Neuronal stem cell (in vitro differentiated cells): ENCODE measurements around the gene SWSAP1.

ENCODE experiments used
- DNase-seq: peaks from one replicate; pipeline ENCODE4 v3.0.0-alpha.2; 2013; ENCODE audit warnings: low spot score
- H2AFZ ChIP-seq: one replicate; pipeline ENCODE4 v1.6.1; 2013; ENCODE audit warnings: mild to moderate bottlenecking, low read length, inconsistent platforms
- H2AK5ac ChIP-seq: 2 replicates; pipeline ENCODE4 v1.6.1; 2013; ENCODE audit warnings: low read depth, mild to moderate bottlenecking, inconsistent platforms, low read length, moderate library complexity, mixed read lengths
- H2BK120ac ChIP-seq: 2 replicates; pipeline ENCODE4 v1.6.1; 2013; ENCODE audit warnings: low read depth, mild to moderate bottlenecking, inconsistent platforms, low read length, moderate library complexity, mixed read lengths
- H2BK12ac ChIP-seq: one replicate; pipeline ENCODE4 v1.6.1; 2013; ENCODE audit warnings: low read length, inconsistent platforms
- H2BK15ac ChIP-seq: 2 replicates; pipeline ENCODE4 v1.6.1; 2013; ENCODE audit warnings: mild to moderate bottlenecking, low read length, inconsistent platforms, mixed read lengths
- H2BK5ac ChIP-seq: one replicate; pipeline ENCODE4 v1.6.1; 2013; ENCODE audit warnings: inconsistent platforms, mild to moderate bottlenecking, low read length, moderate library complexity
- H3K14ac ChIP-seq: one replicate; pipeline ENCODE4 v1.6.1; 2013; ENCODE audit warnings: low read length, inconsistent platforms
- H3K18ac ChIP-seq: 2 replicates; pipeline ENCODE4 v1.6.1; 2013; ENCODE audit warnings: low read length, inconsistent platforms
- H3K23ac ChIP-seq: 2 replicates; pipeline ENCODE4 v1.6.1; 2013; ENCODE audit warnings: low read depth, mild to moderate bottlenecking, mixed read lengths, low read length, inconsistent platforms; ENCODE audit not compliant: poor library complexity
- H3K27ac ChIP-seq: replicated peaks from 3 replicates; pipeline ENCODE4 v1.5.1; 2013; ENCODE audit warnings: low read length, inconsistent platforms
- H3K27me3 ChIP-seq, 3 experiments: 2 replicates each; pipeline ENCODE4 v1.6.1; 2013; ENCODE audit warnings: low read length in 3 of 3, mild to moderate bottlenecking in 2 of 3, inconsistent platforms in 1 of 3, low read depth in 1 of 3, mixed read lengths in 1 of 3, moderate library complexity in 1 of 3; ENCODE audit not compliant: control insufficient read depth in 3 of 3, insufficient read depth in 3 of 3
- H3K36me3 ChIP-seq, 2 donors: replicated peaks in 1 of 2; 2 replicates each; pipeline ENCODE4 v1.6.1; 2013; ENCODE audit warnings: low read length in 2 of 2; ENCODE audit not compliant: control insufficient read depth in 2 of 2, insufficient read depth in 2 of 2
- H3K4ac ChIP-seq: 2 replicates; pipeline ENCODE4 v1.6.1; 2013; ENCODE audit warnings: inconsistent platforms, mild to moderate bottlenecking, low read length, moderate library complexity
- H3K4me1 ChIP-seq, 2 donors: 1 replicate in 1 of 2; 2 replicates in 1 of 2; pipeline ENCODE4 v1.6.1; 2013; ENCODE audit warnings: low read length in 2 of 2, low read depth in 1 of 2; ENCODE audit not compliant: control insufficient read depth in 2 of 2, insufficient read depth in 1 of 2
- H3K4me2 ChIP-seq: one replicate; pipeline ENCODE4 v1.6.1; 2013; ENCODE audit warnings: mild to moderate bottlenecking, low read length, inconsistent platforms; ENCODE audit not compliant: insufficient read depth, poor library complexity, severe bottlenecking
- H3K4me3 ChIP-seq, 2 donors: 2 replicates each; pipeline ENCODE4 v1.5.1; 2013; ENCODE audit warnings: low read length in 2 of 2, mild to moderate bottlenecking in 2 of 2, inconsistent platforms in 1 of 2, moderate library complexity in 1 of 2
- H3K79me1 ChIP-seq: one replicate; pipeline ENCODE4 v1.6.1; 2013; ENCODE audit warnings: low read depth, mild to moderate bottlenecking, inconsistent platforms, low read length, moderate library complexity
- H3K9ac ChIP-seq: one replicate; pipeline ENCODE4 v1.6.1; 2013; ENCODE audit warnings: mild to moderate bottlenecking, low read depth, low read length, inconsistent platforms; ENCODE audit not compliant: poor library complexity
- H3K9me3 ChIP-seq, 2 donors: replicated peaks in 1 of 2; 2 replicates each; pipeline versions ENCODE3 to v1.6.1; 2013; ENCODE audit warnings: low read length in 2 of 2, mild to moderate bottlenecking in 2 of 2, inconsistent platforms in 1 of 2, low read depth in 1 of 2, mixed read lengths in 1 of 2, moderate library complexity in 1 of 2; ENCODE audit not compliant: control insufficient read depth in 2 of 2, insufficient read depth in 1 of 2
- H4K8ac ChIP-seq: one replicate; pipeline ENCODE4 v1.6.1; 2013; ENCODE audit warnings: low read depth, mild to moderate bottlenecking, inconsistent platforms, low read length, moderate library complexity
- H4K91ac ChIP-seq: one replicate; pipeline ENCODE4 v1.6.1; 2013; ENCODE audit warnings: low read length, low read depth, mild to moderate bottlenecking, inconsistent platforms; ENCODE audit not compliant: poor library complexity
- WGBS, 2 donors: extraction: QIAGEN DNeasy Blood & Tissue Kit; methylation state at CpG; one replicate each; pipeline ENCODE4 v1.1.7; 2013; ENCODE audit warnings: missing lambda C conversion rate in 2 of 2, mixed read lengths in 1 of 2; ENCODE audit not compliant: insufficient read length in 2 of 2, insufficient replicate concordance in 1 of 2; ENCODE audit errors: extremely low coverage in 2 of 2; 5-methylcytosine and 5-hydroxymethylcytosine counted together

Gene SWSAP1

DNA sequence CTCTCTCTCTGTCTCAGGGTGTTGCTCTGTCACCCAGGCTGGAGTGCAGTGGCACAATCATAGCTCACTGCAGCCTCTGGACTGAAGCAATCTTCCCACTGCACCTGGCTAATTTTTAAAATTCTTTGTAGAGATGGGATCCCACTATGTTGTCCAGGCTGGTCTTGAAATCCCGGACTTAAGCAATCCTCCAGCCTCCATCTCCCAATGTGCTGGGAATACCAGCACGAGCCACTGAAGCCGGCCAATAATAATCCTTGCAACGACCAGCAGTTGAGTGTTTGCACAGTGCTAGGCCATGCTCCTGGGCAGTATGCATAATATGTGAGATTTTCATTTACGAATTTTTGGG lies 10.3 kb downstream of the SWSAP1 start:
- DNase-seq: no peak
- Histone ChIP-seq H3K18ac (no peak overlapping the region), H3K27me3 (peaks cover 8 to 22% (median 8%) of the 10 kb centered on the region in 3 experiments), H2BK5ac (no peak overlapping the region), H2BK15ac (no peak overlapping the region), H3K79me1 (no peaks in the 10 kb centered on the region), H3K36me3 (no peaks in the 10 kb centered on the region), H3K9ac (no peak overlapping the region), H2AFZ (no peak overlapping the region), H2AK5ac (no peak overlapping the region), H3K4me2 (no peak overlapping the region), H3K23ac (no peak overlapping the region), H4K8ac (no peak overlapping the region), H3K9me3 (peaks cover 0 to 1% of the 10 kb centered on the region in 2 donors), H3K4ac (no peak overlapping the region), H3K14ac (no peak overlapping the region), H4K91ac (no peak overlapping the region), H3K4me1 (peaks cover 6 to 11% of the 10 kb centered on the region in 2 donors), H2BK12ac (no peak overlapping the region), H3K4me3 (no peak overlapping the region), H3K27ac (no peak overlapping the region), H2BK120ac (no peak overlapping the region)
- WGBS, 2 donors: no CpG with 5 or more reads among the region's 5 CpGs

DNA sequence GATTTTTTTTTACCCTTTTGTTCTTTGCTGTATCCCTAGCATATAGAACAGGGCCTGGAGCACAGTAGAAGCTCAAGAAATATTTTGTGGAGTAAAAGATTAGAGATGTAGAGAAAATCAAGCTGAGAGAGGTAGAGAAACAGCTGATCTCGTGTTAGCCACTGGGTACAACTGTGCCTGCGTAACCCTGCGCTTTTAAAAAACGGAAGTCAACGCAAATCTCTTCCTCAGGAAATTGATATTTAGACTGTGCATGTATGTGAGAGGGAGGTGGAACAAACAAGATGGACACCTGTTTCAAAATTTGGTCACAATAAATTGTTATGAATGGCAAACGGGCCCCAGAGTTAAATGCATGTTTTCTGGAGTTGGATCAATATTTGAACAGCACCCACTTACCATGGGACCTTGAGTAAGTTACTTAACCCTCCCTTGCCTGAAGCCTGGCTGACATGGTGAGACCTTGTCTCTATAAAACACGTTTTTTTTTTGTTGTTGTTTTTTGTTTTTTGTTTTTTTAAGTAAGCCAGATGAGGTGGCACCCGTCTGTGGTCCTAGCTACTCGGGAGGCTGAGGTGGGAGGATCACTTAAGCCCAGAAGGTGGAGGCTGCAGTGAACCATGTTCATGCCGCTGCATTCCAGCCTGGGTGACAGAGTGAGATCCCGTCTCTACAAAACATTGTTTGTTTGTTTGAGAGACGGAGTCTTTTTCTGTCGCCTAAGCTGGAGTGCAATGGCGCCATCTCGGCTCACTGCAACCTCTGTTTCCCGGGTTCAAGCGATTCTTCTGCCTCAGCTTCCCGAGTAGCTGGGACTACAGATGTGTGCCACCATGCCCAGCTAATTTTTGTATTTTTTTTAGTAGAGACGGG lies 12.9 kb downstream of the SWSAP1 start:
- Histone ChIP-seq H2AK5ac (no peak overlapping the region), H3K36me3 (no peaks in the 10 kb centered on the region), H2AFZ (no peak overlapping the region), H2BK5ac (no peak overlapping the region), H3K23ac (no peak overlapping the region), H3K4me3 (no peak overlapping the region), H3K79me1 (no peaks in the 10 kb centered on the region), H4K8ac (no peak overlapping the region), H4K91ac (no peak overlapping the region), H2BK12ac (no peak overlapping the region), H3K9me3 (peaks cover 3 to 4% of the 10 kb centered on the region in 2 donors), H3K27me3 (peaks cover 8 to 17% (median 8%) of the 10 kb centered on the region in 3 experiments), H3K27ac (no peak overlapping the region), H2BK15ac (no peak overlapping the region), H3K4ac (no peak overlapping the region), H3K18ac (no peak overlapping the region), H3K9ac (no peak overlapping the region), H3K4me2 (no peak overlapping the region), H3K14ac (no peak overlapping the region), H2BK120ac (no peak overlapping the region), H3K4me1 (peaks cover 1 to 7% of the 10 kb centered on the region in 2 donors)
- no CpG with 5 or more reads among the region's 19 CpGs for WGBS, 2 donors
- no peak for DNase-seq

DNA sequence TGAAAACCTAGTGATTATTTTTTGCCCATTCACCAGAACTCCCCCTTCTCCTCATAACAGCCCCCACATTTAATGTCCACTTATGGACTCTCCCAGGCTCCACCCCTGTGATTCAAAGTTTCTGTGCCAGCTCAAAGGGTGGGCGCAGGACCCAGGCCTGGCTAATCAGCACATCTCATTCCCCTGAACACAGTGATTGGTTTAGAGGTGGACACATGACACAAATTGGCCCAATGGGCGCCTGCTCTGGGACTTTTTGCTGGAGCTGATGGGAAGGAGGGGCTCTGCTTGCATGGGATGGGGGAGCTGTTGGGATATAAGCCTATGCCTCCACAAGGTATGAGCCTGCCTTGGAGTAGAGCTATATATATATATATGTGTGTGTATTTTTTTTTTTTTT lies 15.9 kb downstream of the SWSAP1 start:
- no peak overlapping the region for H3K4me2 ChIP-seq
- H3K14ac ChIP-seq: no peak overlapping the region
- no peak overlapping the region for H3K18ac ChIP-seq
- H2AFZ ChIP-seq: no peak overlapping the region
- peaks cover 1 to 4% of the 10 kb centered on the region in 2 donors for H3K9me3 ChIP-seq
- no peak overlapping the region for H3K9ac ChIP-seq
- H3K36me3 ChIP-seq: no peaks in the 10 kb centered on the region
- WGBS, 2 donors: no CpG with 5 or more reads among the region's 2 CpGs
- H3K79me1 ChIP-seq: no peaks in the 10 kb centered on the region
- no peak overlapping the region for H3K23ac ChIP-seq
- H3K27me3 ChIP-seq: no peaks in the 10 kb centered on the region
- H4K8ac ChIP-seq: no peak overlapping the region
- no peak overlapping the region for H2AK5ac ChIP-seq
- no peak for DNase-seq
- no peak overlapping the region for H2BK120ac ChIP-seq
- no peak overlapping the region for H4K91ac ChIP-seq
- no peak overlapping the region for H2BK5ac ChIP-seq
- H3K4me3 ChIP-seq: no peak overlapping the region
- H2BK12ac ChIP-seq: no peak overlapping the region
- no peak overlapping the region for H2BK15ac ChIP-seq
- H3K4me1 ChIP-seq: no peaks in the 10 kb centered on the region
- H3K4ac ChIP-seq: no peak overlapping the region
- no peak overlapping the region for H3K27ac ChIP-seq

DNA sequence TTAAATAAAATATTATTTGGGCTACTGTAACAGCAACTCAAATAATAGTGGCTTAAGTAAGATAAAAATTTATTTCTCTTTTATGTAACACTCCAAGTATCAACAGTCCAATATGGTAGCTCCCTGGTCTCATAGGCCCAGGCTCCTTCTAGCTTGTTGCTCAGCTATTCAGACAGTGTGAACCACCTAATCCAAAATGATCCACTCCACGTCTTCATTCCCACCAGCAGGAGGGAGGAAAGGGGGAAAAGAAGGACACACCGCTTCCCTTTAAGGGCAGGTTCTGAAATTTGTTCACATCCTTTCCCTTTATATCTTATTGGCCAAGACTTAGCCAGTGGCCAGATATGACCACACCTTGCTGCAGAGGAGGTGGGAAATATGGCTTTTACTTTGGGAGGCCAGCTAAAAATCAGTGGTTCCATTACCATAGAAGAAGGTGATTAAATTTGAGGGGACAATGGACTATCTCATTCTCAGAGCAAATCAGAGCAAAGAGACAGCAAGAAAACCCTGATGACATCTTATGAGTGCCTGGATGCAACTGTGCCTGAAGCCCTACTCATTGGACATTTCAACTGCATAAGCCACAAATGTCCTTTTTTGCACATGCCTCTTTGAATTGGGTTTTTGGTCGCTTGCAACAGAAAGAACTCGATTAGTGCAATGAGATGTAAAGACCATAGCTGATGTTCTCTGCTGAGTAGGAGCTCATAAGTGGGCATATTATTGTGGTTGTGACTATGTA lies 16.6 kb downstream of the SWSAP1 start:
- H3K18ac ChIP-seq: no peak overlapping the region
- no peak overlapping the region for H3K27ac ChIP-seq
- H4K91ac ChIP-seq: no peak overlapping the region
- H3K9ac ChIP-seq: no peak overlapping the region
- H3K4ac ChIP-seq: no peak overlapping the region
- H2BK5ac ChIP-seq: no peak overlapping the region
- no peak overlapping the region for H4K8ac ChIP-seq
- no peaks in the 10 kb centered on the region for H3K79me1 ChIP-seq
- no peaks in the 10 kb centered on the region for H3K27me3 ChIP-seq
- no peak overlapping the region for H3K4me3 ChIP-seq
- H3K9me3 ChIP-seq: peaks cover 1 to 4% of the 10 kb centered on the region in 2 donors
- H2AFZ ChIP-seq: no peak overlapping the region
- no peak overlapping the region for H3K14ac ChIP-seq
- H3K36me3 ChIP-seq: no peaks in the 10 kb centered on the region
- no peak overlapping the region for H2BK120ac ChIP-seq
- DNase-seq: no peak
- no peak overlapping the region for H3K4me2 ChIP-seq
- H2BK15ac ChIP-seq: no peak overlapping the region
- H2BK12ac ChIP-seq: no peak overlapping the region
- WGBS, 2 donors: no CpG with 5 or more reads among the region's 4 CpGs
- no peak overlapping the region for H2AK5ac ChIP-seq
- no peaks in the 10 kb centered on the region for H3K4me1 ChIP-seq
- H3K23ac ChIP-seq: no peak overlapping the region
